CD4-positive, alpha-beta T cell treated with Interleukin-15 for 1 hour (primary cell): Measurements from ENCODE around the gene PPP4R1.
"Not testable (repeated sequence)": the region's sequence is repeated elsewhere in the genome, so short reads cannot be mapped to it uniquely, and the experiment has no call there.

Experiments used
- DNase-seq: peaks from one replicate; pipeline ENCODE4 v3.0.0-alpha.2; 2020

Gene PPP4R1, protein sequence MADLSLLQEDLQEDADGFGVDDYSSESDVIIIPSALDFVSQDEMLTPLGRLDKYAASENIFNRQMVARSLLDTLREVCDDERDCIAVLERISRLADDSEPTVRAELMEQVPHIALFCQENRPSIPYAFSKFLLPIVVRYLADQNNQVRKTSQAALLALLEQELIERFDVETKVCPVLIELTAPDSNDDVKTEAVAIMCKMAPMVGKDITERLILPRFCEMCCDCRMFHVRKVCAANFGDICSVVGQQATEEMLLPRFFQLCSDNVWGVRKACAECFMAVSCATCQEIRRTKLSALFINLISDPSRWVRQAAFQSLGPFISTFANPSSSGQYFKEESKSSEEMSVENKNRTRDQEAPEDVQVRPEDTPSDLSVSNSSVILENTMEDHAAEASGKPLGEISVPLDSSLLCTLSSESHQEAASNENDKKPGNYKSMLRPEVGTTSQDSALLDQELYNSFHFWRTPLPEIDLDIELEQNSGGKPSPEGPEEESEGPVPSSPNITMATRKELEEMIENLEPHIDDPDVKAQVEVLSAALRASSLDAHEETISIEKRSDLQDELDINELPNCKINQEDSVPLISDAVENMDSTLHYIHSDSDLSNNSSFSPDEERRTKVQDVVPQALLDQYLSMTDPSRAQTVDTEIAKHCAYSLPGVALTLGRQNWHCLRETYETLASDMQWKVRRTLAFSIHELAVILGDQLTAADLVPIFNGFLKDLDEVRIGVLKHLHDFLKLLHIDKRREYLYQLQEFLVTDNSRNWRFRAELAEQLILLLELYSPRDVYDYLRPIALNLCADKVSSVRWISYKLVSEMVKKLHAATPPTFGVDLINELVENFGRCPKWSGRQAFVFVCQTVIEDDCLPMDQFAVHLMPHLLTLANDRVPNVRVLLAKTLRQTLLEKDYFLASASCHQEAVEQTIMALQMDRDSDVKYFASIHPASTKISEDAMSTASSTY

DNA sequence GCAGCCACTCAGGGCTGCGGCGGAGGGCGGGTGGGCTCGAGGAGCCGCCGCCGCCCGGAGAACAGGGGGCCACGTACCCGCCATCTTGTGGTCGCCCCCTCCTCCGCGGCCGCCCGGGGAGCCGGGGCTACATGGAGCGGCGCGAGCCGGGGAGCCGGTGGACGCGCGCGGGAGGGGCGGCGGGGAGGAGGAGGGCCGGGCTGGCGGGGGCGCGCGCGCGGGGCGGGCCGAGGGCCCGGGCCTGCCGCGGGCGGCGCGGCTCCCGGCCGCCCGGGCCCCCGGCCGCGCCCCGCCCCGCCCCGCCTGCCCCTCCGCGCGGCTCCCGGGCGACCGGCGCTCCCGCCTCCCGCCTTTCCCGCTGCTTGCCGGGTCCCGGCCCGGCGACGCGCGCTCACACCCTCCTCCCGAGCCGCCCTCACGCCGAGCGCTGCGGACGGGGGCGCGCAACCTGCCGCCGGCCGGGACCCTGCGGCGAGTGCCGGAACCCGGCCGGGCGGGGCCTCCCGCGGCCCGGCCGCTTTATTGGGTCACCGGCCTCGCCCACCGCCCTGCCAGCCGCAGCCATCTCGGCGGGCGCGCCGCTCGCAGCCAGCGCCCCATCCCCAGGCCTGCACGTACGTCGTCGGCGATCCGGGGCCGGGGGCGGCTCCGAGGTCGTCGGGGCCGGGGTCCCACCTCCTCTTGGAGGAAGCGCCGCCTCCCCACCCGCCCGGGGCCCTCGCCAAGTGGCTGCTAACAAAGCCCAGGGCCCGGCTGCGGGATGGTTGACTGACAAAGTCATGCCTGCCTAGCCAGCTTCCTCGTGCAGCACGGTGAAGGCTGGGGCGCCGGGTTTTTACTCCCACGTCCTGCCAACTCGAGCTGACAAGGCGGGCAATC lies at the start of gene PPP4R1:
TSS of gene PPP4R1 (minus strand) at position 159 of the 879 bp plus-strand sequence. CDS start at position 84, 75 bp downstream.
- peak; percentile 67 for DNase-seq

DNA sequence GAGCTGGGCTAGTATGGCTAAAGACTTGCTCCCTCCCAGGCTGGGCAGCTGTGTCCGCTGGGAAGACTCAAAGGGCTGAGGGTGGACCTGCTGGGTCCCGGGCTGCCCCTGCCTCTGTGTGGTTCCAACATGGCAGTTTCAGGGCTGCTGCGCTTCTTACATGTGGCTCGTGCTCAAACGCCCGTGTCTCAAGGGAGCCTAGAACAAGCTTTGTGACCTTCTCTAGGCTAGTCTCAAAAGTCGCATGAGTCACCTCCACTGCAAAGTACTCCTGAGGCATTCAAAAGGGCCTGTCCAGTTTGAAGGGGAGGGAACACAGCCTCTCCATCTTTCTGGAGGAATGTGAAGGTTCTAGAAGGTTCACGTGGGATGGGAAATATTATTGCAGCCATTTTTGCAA lies 49.0 kb upstream of the PPP4R1 start:
- no peak for DNase-seq

DNA sequence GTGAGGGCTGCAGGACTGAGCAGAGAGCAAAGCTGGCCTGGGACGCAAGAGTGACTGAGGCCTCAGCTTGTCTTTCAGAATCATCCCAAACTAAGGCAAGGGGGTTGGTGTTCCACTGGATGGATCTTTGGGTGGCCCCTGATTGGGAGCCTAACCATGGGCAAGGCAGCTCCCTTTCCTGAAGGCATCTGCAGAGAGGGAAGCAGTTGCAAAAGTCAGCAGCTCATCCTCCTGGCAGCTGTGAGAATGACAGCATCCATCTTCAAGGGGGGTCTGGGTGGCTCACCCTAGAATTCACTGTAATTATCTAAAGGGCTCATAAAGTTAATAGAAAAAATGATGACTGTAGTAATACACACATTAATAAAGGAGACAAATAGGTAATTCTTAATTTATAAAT lies 47.2 kb upstream of the PPP4R1 start:
- no peak for DNase-seq

DNA sequence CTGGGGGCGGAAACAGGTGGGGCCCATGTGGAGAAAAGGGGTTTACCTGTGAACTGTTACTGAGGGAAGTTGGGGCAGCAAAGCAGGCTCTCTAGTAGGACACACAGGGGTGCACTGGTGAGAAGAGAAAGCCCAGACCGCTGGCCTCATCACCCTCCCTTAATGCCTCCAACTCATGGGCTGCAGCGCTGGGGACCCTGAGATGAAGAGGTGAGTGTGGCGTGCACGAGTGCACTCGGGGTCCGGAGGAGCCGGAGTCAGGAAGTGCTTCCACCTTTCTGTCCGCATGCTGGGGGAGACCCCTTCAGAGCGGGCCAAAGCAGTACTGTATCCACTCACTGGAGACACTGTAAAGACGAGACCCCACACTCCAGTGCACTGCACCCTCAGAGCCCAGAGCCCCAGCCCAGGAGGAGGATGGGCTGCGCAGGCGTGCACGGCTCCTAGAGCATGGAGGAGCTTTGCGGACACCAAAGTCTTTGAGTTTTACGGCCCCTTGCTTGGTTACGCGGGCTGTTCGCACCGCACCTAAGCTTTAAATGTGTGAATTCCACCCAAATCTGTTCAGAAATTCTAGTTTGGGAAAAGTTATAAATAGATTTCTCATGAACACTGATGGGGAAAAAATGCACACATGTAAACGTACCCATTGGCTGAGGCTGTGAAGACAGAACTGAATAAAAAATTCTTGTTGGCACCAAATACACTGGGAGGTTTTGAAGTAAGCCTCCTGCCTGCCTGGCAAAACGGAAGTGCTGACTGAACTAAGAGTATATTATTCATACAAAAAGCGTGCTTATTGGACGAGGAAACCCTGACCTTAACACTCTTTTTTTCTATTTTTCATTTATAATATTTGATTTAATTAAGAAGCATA lies 45.4 kb upstream of the PPP4R1 start:
- DNase-seq: no peak

DNA sequence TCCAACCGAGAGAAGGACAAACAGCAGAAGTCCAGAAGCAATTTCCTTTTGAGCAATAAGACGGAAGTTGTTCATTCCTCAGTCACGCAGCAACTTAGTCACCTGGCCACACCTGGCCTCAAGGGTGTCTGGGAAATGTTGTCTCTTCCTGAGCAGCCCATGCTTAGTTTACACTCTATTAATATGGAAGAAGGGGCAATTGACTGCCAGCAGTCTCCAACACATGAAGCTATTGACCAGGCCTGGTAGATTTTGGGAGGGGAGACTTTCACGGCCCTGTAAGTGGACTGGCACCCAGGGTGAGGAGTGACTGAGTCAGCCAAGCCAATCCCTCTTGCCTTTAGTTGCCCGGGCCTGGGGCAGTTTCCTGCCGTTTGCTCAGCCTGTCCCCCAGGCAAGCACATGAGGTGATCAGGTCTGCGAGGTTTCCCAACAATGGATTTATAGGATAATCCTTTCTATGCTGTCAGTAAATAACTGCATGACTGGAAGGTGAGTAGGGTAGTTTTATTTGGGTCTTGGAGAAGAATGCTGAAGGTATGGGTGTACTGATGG lies 43.8 kb upstream of the PPP4R1 start:
- no peak for DNase-seq

DNA sequence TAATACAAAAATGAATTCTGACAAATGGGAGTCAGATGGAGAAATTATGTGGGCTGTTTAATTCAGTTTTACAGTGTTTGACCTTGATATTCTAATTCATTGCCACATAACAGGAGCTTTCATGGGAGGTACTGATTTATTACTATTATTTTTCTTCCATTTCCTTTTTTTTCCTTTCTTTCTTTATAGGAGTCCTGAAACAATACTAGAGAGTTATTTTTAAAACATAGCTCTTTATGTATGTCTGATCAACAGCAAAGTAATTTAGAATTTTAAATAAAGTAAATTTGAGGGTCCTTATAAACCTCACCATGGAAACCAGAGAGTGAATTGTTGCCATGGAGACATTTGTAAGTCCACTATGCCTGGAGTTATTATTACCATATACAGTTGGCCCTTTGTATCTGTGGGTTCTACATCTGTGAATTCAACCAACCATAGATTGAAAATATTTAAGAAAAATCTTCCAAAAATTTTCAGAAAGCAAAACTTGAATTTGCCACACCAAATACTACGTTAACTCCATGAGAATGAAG lies 40.9 kb upstream of the PPP4R1 start:
- no peak for DNase-seq

DNA sequence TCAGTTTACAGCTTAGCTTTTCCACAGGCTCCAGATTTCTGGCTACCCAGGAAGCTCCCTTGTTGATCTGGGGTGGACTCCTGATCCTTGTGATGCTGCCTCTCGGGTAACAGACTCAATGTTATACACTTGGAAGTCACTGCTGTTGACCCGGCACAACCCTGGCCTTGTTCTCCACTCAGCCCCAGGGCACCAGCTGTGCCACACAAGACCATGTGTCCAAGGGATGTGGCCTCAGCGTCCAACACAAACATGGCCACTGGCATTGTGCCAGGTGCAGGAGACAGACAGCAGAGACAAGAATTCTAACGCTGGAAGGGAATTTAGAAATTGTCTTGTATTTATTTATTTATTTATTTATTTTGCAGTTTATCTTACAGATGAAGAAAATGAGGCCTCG lies 39.0 kb upstream of the PPP4R1 start:
- DNase-seq: no peak

DNA sequence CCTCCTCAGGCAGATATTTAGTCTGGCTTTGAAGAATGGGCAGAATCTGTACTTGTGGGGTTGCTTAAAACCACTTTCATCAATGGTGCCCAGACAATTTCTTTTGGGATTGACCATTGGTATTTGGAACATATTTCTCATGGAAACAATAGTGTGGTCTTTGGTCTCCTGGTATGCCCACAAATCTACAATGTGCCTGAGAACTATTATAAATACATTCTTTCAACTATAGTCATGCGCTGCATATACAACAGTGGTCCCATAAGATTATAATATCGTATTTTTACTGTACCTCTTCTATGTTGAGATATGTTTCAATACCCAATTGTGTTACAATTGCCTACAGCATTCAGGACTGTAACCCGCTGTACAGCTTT lies 34.8 kb upstream of the PPP4R1 start:
- DNase-seq: no peak

DNA sequence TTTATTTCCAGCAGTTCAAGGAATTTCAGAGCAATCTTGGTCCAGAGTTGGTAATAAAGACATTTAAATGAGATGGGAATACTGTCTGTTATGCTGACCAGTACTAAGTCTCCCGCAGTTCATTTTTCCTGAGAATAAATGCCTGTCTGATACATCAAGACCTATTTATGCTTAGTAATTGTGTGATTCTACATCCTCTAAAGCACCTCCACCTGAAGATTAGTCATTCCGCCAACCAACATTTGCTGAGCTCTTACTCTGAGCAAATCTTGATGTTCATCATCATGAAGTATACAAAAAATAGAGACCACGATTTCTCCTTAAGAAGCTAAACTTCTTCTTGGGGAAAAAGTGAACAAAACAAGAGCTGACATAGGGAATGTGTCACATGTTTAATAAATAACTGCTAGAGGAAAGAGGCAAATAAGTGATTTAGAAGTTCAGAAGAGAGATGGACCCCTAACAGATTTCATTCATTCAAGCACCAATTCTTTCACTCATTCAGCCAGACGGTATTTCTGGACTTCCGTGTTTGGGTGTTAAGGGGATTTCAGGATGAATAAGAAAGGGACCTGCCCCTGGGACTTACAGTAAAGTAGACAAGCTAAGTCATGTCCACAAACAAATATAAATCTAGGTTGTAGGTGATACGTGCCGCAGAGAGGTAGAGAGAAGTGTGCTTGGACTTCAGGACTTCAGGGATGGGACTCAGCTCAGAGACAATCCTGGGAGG lies 34.2 kb upstream of the PPP4R1 start:
- DNase-seq: no peak

DNA sequence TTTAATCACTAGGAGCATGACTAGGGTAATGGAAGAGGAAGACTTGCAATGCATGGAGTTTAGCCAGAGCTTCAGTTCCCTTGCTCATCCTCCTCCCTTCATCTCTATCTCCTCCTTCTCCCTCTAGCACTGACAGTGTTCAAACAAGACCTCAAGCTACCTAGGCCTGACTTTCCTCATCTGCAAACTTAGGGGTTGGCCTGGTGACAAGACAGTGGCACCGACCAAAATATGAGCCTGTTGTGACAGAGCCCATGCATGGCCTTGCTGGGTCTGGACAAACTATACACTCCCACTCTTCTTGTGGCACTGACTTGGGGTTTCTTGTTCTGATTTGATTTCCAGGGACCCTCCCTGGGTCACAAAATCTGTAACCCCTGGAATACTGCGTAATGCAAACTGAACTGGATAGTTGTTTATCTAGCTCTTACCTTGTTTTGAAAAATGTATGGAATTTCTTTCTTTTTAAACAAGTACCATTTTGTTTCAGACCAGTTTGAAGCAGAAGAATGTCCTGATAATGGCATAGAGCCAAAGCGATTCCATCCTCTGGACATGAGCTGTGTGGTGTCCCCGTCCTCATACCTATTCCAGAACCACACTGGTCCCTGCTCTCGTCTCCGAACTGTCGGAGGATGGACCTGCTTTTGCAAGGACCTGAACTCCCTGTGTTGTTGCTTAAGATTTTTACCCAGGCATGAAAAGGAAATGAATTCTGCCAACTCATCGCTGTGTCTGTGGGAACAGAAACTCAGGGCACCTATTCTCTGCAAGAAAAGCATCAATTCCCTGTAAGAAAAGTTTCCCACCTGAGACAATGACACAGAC lies 33.4 kb upstream of the PPP4R1 start:
- no peak for DNase-seq

DNA sequence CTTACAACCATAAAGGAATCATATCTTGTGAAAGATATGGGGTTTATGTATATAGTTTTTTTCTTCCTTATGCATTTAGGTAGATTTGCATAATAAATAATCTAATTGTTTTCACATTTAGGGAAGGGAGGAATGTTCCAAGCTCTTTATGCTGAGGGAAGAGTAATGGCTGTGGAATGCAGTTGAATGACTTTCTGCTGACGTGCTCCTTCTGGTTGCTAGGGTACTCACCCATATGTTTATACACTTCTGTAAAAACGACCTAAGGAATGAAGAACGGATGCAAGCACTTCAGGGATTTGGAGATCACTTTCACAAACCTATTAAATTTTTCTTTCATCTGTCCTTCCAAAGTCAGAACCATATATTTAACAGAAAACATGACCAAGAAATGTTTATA lies 29.2 kb upstream of the PPP4R1 start:
- no peak for DNase-seq

DNA sequence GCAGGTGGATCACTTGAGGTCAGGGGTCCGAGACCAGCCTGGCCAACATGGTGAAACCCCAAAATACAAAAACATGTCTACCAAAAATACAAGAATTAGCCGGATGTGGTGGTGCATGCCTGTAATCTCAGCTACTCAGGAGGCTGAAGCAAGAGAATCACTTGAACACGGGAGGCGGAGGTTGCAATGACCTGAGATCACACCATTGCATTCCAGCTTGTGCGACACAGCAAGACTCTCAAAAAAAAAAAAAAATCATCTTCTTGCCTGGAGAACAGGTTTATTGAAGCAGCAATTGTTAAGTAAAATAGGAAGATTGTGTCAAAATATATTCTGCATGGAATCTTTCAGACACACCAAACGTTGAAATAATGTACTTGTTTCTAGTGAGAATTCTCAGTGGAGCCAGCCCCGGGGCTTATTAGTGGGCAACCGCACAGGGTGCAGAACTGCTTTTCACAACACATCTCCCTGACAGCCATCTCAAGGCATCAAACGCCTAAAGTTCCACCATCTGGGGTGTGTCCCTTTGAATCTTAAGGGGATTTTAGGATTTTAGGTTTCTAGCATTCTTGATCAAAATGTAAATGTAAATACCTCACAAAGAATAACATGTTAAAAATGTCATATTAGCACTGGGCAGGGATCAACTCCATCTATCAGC lies 28.6 kb upstream of the PPP4R1 start:
- DNase-seq: no peak

DNA sequence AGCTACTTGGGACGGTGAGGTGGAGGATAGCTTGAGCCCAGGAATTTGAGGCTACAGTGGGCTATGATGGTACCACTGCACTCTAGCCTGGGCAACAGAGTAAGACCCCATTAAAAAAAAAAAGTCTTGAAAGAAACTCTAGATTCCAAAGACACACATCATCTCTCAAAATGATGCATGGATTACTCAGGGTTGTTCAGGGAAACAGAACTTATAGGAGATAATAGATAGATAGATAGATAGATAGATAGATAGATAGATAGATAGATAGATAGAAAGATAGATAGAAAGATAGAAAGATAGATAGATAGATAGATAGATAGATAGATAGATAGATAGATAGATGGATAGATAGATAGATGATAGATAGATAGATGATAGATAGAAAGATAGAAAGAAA lies 26.7 kb upstream of the PPP4R1 start:
- DNase-seq: not testable (repeated sequence)

DNA sequence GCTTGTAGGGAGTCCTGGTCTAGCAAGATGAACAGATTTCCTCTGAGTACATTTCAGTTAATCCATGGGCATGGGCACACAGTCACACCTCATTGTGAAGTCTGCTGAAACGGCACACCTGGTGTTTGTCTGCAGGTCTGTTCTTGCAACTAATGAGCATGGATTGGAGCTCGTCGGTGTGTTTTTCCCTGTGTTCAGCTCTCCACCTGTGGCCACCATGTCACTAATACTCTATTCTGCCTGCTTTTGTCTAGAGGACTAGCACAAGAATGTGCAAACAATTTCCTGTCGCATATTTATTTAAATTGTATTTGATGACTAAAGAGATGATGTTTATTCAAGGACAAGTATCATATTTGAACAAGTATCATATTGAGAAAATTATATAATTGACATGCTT lies 24.5 kb upstream of the PPP4R1 start:
- DNase-seq: no peak

DNA sequence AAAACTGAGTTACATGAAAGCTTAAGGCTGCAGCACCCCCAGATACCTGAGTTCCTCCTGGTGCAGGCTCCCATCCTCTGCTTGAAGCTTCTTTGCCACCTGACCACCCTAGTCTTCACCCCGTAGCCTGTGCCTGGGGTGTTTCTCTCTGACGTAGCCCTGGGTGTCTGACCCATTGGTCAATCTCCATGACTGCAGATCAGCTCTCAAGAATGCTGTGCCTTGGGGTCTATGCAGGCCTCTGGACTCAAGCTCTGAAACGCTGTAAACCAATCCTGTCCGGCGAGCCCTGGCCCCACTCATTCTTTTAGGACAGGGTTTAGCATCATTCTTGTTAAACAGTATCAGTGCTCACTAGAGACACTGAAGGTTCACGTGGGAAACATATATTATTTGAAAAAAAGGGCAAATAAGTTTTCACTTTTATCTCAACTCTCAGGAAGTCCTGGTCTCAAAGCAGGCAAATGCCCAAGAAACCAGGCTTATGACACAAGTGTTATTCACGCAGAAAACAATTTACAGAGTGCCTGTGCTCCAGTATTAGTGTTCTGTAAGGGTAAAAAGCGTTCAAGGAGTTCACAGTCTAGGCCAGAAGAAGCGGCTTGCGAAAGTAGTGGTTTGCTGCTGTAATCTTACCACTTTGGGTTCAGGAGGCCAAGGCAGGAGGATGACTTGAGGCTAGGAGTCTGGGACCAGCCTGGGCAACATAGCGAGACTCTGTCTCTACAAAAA lies 22.8 kb upstream of the PPP4R1 start:
- no peak for DNase-seq

DNA sequence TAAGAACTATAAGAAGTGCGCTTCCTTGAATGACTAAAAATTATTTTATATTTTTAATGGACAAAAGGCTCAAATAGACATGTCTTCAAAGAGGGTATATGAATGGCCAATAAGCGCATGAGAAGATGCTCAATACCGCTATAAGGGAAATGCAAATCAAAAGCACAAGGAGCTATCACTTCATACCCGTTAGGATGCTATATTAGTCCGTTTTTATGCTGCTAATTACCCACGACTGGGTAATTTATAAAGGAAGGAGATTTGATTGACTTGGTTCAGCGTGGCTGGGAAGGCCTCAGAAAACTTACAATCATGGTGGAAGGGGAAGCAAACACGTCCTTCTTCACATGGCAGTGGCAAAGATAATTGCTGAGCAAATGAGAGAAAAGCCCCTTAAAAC lies 20.5 kb upstream of the PPP4R1 start:
- DNase-seq: no peak

DNA sequence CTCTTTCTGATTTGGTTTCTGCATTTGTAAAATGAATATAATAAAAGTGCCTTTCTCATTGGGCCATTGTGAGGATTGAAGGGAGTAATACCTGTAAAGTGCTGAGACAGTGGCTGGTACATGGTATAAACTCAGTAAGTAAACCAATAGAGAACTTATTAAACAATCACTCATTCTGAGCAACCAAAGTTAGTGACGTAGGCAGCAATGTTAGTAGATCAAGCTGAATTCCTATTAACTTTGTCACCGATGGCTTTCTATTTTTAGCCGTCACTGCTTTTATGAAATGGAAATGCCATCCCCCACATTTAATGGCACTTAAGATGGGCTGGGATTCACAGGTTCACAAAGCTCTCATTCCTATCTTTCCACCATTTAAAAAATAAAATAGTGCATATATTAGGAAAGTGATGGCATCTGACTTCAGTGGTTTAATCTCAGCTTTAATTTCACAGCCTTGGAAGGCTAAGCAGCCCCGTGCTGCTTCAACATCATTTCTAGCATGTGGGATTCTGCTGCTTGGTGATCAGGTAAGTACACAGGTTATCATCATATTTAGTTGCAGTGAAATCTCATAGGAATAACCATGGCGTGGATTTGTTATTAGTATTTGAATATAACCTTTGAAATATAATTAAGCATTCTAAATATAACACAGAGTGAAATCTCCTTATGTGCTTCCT lies 17.6 kb upstream of the PPP4R1 start:
- DNase-seq: no peak

DNA sequence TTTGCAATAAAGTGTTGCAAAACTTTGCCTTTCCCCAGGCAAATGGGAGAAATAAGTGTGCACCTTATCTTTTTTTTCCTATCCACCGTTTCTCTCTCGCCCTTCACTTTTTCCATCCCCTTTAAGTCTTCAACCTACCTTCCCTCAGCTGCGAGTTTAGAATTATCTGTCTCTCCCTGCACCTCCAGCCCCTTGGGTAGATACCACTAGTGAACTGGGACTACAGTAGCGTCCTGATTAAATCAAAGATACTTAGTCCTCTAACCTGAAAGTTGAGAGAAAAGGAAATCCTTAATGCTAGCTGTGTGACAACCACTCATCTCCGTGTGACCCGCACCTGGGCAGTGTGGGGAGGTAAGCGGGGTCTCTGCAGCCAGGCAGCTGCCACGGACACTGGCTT lies 16.1 kb upstream of the PPP4R1 start:
- DNase-seq: no peak
